Natural killer cell (primary cell): ENCODE data around the gene NLN. TPM values are rescaled to one million over a fixed set of nuclear protein-coding genes. Genes with fewer than 3 reads are reported as not detected.

Experiments
- ATAC-seq, 3 donors: fragments of 150-1000 bp in 2 of 3; fragments of 200-7000 bp in 1 of 3; cut with Tn5 transposase; 1 replicate in 1 of 3; 2 replicates in 2 of 3; pipeline ENCODE4 v1.10.0; 2021; ENCODE audit warnings: mild to moderate bottlenecking in 2 of 3, moderate library complexity in 2 of 3
- DNase-seq, 2 donors: peaks; one replicate each; pipeline versions ENCODE4 v3.0.0 to v3.0.0-alpha.2; 2013 to 2021; ENCODE audit warnings: mixed read lengths in 1 of 2
- H3K27ac ChIP-seq: one replicate; pipeline ENCODE4 v1.5.1; 2013; ENCODE audit warnings: mild to moderate bottlenecking, low read length
- H3K27me3 ChIP-seq: one replicate; pipeline ENCODE4 v1.6.1; 2013; ENCODE audit warnings: low read length; ENCODE audit not compliant: control insufficient read depth, insufficient read depth
- H3K36me3 ChIP-seq: one replicate; pipeline ENCODE4 v1.6.1; 2013; ENCODE audit warnings: low read length; ENCODE audit not compliant: control insufficient read depth, insufficient read depth
- H3K4me1 ChIP-seq: one replicate; pipeline ENCODE4 v1.6.1; 2013; ENCODE audit warnings: low read length; ENCODE audit not compliant: control insufficient read depth, insufficient read depth
- H3K4me3 ChIP-seq: one replicate; pipeline ENCODE4 v1.5.1; 2013; ENCODE audit warnings: low read length
- H3K9me3 ChIP-seq: one replicate; pipeline ENCODE4 v1.6.1; 2013; ENCODE audit warnings: low read length; ENCODE audit not compliant: control insufficient read depth, insufficient read depth
- H3K27ac Mint-ChIP-seq, 2 donors: one replicate each; pipeline ENCODE4 v1.8.0; 2022; ENCODE audit warnings: mild to moderate bottlenecking in 2 of 2, mixed read lengths in 2 of 2, moderate library complexity in 1 of 2
- H3K27me3 Mint-ChIP-seq, 2 donors: one replicate each; pipeline ENCODE4 v1.8.0; 2022; ENCODE audit warnings: low read depth in 2 of 2, mixed read lengths in 2 of 2
- H3K36me3 Mint-ChIP-seq: one replicate; pipeline ENCODE4 v1.8.0; 2022; ENCODE audit warnings: mixed read lengths
- H3K4me1 Mint-ChIP-seq, 2 donors: one replicate each; pipeline ENCODE4 v1.8.0; 2022; ENCODE audit warnings: mixed read lengths in 2 of 2
- H3K4me3 Mint-ChIP-seq: one replicate; pipeline ENCODE4 v1.8.0; 2022; ENCODE audit warnings: mild to moderate bottlenecking, moderate library complexity, mixed read lengths
- H3K9me3 Mint-ChIP-seq, 2 donors: one replicate each; pipeline ENCODE4 v1.8.0; 2022; ENCODE audit warnings: mixed read lengths in 2 of 2
- WGBS: methylation state at CpG from one replicate; pipeline ENCODE4 v1.1.7; 2013; ENCODE audit warnings: missing lambda C conversion rate; ENCODE audit not compliant: insufficient coverage; 5-methylcytosine and 5-hydroxymethylcytosine counted together
- intact Hi-C: fragments of 100-400 bp; cut with micrococcal nuclease; formaldehyde crosslinking; loops from one replicate; pipeline ENCODE4 v1.14.2; 2022
- total RNA-seq, 4 donors: library from RNA; stranded (reverse); fragments of 120-200 nt in 1 of 4; gene quantifications; one replicate each; pipeline versions ENCODE4 v1.2.3 to v1.2.4, GENCODE V29; 2013 to 2022
- TF ChIP-seq, protein P1 (sequence below): fragments of 200-600 bp; IDR thresholded peaks from one replicate; pipeline ENCODE4 v1.8.0; 2022; ENCODE audit warnings: antibody characterized with exemption

The NLN gene
- total RNA-seq, 3 donors from 2014 or later (not counting 1 experiment from before 2014, with no cell fraction given), result 0.86 to 2.0 (median 1.3) TPM

DNA sequence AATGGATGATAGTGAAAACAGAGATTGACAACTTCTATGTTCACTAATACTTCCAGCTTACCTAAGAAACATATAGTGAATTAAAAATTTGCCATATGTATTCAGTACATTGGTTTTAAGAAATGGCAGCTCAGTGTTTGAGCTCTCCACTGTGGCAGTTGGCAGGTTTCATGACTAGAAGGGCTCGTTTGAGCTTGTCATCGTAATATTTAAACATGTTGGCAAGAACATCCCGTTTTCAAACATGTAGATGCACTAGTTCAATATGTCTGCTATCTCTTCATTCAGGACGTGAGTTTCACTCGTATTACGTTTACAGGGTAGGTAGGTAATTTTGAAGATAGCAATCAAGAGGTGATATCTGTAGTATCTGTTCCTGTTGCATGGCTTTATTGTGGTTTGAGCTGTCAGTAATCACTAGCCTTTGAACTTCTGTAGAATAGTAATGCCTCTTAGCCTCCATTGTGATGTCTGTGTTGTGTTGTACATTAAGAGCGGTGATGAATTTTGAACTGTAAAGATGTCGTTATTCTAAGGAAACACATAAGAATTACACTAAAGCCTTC, 74.8 kb downstream of the NLN start:
- H3K36me3 ChIP-seq, result no peaks in the 10 kb centered on the region
- intact Hi-C loops, result no loop called here
- Mint-ChIP-seq H3K27me3 (no peaks in the 10 kb centered on the region), H3K27ac (no peak overlapping the region), H3K4me1 (no peaks in the 10 kb centered on the region), H3K9me3 (no peaks in the 10 kb centered on the region), H3K4me3 (no peak overlapping the region), H3K36me3 (no peaks in the 10 kb centered on the region)
- ATAC-seq (no peak), DNase-seq (peak in 1 of 2 donors; percentile 28)
- no peak overlapping the region for H3K27ac ChIP-seq
- TF ChIP-seq, protein P1, sequence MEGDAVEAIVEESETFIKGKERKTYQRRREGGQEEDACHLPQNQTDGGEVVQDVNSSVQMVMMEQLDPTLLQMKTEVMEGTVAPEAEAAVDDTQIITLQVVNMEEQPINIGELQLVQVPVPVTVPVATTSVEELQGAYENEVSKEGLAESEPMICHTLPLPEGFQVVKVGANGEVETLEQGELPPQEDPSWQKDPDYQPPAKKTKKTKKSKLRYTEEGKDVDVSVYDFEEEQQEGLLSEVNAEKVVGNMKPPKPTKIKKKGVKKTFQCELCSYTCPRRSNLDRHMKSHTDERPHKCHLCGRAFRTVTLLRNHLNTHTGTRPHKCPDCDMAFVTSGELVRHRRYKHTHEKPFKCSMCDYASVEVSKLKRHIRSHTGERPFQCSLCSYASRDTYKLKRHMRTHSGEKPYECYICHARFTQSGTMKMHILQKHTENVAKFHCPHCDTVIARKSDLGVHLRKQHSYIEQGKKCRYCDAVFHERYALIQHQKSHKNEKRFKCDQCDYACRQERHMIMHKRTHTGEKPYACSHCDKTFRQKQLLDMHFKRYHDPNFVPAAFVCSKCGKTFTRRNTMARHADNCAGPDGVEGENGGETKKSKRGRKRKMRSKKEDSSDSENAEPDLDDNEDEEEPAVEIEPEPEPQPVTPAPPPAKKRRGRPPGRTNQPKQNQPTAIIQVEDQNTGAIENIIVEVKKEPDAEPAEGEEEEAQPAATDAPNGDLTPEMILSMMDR, result no peak
- no peak overlapping the region for H3K4me3 ChIP-seq
- WGBS, result 86% methylated on average over 6 of the region's 8 CpGs
- no peaks in the 10 kb centered on the region for H3K27me3 ChIP-seq
- no peaks in the 10 kb centered on the region for H3K9me3 ChIP-seq
- no peaks in the 10 kb centered on the region for H3K4me1 ChIP-seq

DNA sequence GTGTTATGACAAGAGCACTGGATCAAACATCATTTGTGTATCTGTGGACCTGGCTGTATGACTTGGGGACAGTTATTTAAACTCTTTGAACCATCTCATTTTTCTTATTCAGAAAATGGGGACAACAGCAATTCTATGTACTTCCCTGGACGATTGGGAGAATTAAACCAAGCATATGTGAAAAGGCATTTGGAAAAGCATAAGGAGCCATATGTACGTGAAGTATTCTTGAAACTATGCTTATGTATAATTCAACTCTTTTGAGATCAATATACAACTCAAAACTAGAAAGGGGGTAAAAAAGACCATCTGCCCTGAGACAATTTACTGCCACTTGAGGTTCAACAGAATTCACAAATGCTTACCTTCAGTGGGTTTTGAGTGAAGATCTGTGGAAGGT, 75.5 kb downstream of the NLN start:
- Mint-ChIP-seq H3K4me1 (no peaks in the 10 kb centered on the region), H3K27me3 (no peaks in the 10 kb centered on the region), H3K9me3 (no peaks in the 10 kb centered on the region), H3K4me3 (no peak overlapping the region), H3K27ac (no peak overlapping the region), H3K36me3 (no peaks in the 10 kb centered on the region)
- no peaks in the 10 kb centered on the region for H3K27me3 ChIP-seq
- DNase-seq (no peak), ATAC-seq (no peak)
- H3K4me1 ChIP-seq, result no peaks in the 10 kb centered on the region
- no peak overlapping the region for H3K4me3 ChIP-seq
- intact Hi-C loops, result no loop called here
- H3K36me3 ChIP-seq, result no peaks in the 10 kb centered on the region
- peaks cover under 1% of the 10 kb centered on the region for H3K9me3 ChIP-seq
- H3K27ac ChIP-seq, result no peak overlapping the region
- no CpG with 5 or more reads among the region's 2 CpGs for WGBS
- TF ChIP-seq, protein P1, result no peak

DNA sequence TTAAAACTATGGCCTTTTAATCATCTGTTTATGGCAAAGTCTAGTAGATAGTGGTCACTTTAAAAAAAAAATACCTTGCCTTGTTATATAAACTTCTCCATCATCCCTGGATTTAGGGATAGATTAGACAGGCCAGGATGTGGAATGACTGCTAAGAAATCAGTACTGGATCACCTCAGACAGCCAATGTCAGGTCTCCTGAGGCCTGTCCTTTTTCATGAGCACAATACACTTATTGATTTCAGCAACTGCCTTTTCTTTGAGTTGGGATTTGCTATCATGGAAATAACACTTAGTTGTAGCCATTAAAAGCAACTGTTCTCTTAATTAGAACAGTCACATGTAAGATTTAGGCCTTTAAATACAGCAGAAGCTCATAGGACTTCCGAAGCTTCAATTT, 77.9 kb downstream of the NLN start:
- peaks cover 8% of the 10 kb centered on the region for H3K9me3 ChIP-seq
- H3K27ac Mint-ChIP-seq, result no peak overlapping the region
- H3K27me3 ChIP-seq, result no peaks in the 10 kb centered on the region
- intact Hi-C loops, result no loop called here
- ATAC-seq (no peak), DNase-seq (no peak)
- no peak overlapping the region for H3K4me3 Mint-ChIP-seq
- H3K27me3 Mint-ChIP-seq, result no peaks in the 10 kb centered on the region
- no peak overlapping the region for H3K4me3 ChIP-seq
- H3K4me1 Mint-ChIP-seq, result peaks cover 6 to 10% of the 10 kb centered on the region in 2 donors
- H3K36me3 Mint-ChIP-seq, result no peaks in the 10 kb centered on the region
- no peak overlapping the region for H3K27ac ChIP-seq
- 100% methylated on average over 1 of the region's 1 CpG for WGBS
- TF ChIP-seq, protein P1, result no peak
- H3K36me3 ChIP-seq, result no peaks in the 10 kb centered on the region
- H3K4me1 ChIP-seq, result peaks cover 4% of the 10 kb centered on the region
- no peaks in the 10 kb centered on the region for H3K9me3 Mint-ChIP-seq

DNA sequence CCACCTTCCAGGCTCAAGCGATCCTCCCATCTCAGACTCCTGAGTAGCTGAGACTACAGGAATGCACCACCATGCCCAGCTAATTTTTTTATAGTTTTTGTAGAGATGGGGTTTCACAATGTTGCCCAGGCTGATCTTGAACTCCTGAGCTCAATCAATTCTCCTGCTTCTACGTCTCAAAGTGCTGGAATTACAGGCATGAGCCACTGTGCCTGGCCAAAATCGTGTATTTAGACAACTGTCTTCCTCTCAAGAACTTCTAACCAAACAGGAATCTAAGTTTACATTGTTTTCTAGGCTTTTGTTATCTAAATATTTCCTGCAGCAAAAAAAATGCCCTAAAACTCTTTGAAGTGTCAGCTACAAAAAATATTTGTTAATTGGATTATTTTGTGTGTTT, 78.8 kb downstream of the NLN start:
- Mint-ChIP-seq H3K36me3 (no peaks in the 10 kb centered on the region), H3K9me3 (no peaks in the 10 kb centered on the region), H3K4me3 (no peak overlapping the region), H3K4me1 (peaks cover 6 to 10% of the 10 kb centered on the region in 2 donors), H3K27ac (no peak overlapping the region), H3K27me3 (no peaks in the 10 kb centered on the region)
- ATAC-seq (no peak), DNase-seq (no peak)
- Histone ChIP-seq H3K4me3 (no peak overlapping the region), H3K27me3 (no peaks in the 10 kb centered on the region), H3K36me3 (no peaks in the 10 kb centered on the region), H3K4me1 (peaks cover 4% of the 10 kb centered on the region), H3K9me3 (peaks cover 8% of the 10 kb centered on the region), H3K27ac (no peak overlapping the region)
- intact Hi-C loops, result no loop called here
- WGBS, result 98% methylated on average over 3 of the region's 3 CpGs
- TF ChIP-seq, protein P1, result no peak
